K562 (cell line): ENCODE data around the gene ABCA10.

Experiments used
- CHD1 ChIP-seq: fragments of 200-600 bp; sonication (generic); IDR thresholded peaks from one replicate; pipeline ENCODE4 v1.6.1; 2012; ENCODE audit warnings: mild to moderate bottlenecking, moderate library complexity, low read length, inconsistent platforms
- EZH2 ChIP-seq: IDR thresholded peaks from 2 replicates; pipeline ENCODE4 v1.6.1; 2012; ENCODE audit warnings: low read depth, mild to moderate bottlenecking, inconsistent platforms, low read length, borderline replicate concordance
- GABPA ChIP-seq: fragments of 200-800 bp; sonication (Bioruptor generic); conservative IDR thresholded peaks from 2 replicates; pipeline ENCODE4 v1.6.1; 2016; ENCODE audit warnings: low read depth, missing genetic modification characterization, missing compliant biosample characterization
- KLF16 ChIP-seq: IDR thresholded peaks from 2 replicates; pipeline ENCODE4 v1.6.1; 2016; ENCODE audit warnings: antibody characterized with exemption
- MAFK ChIP-seq: IDR thresholded peaks from 2 replicates; pipeline ENCODE4 v1.6.1; 2011; ENCODE audit warnings: low read length, improper control_type of control experiment
- NFE2 ChIP-seq: IDR thresholded peaks from 2 replicates; pipeline ENCODE4 v1.6.1; 2014; ENCODE audit warnings: antibody characterized with exemption, low read depth
- POLR2A ChIP-seq: fragments of 450-650 bp; conservative IDR thresholded peaks from 2 replicates; pipeline ENCODE4 v1.6.1; 2016
- ZNF780A ChIP-seq: fragments of 250-450 bp; sonication (Bioruptor Pico); IDR thresholded peaks from 2 replicates; pipeline ENCODE4 v1.5.0; 2021; ENCODE audit warnings: mild to moderate bottlenecking
- TF ChIP-seq, protein P1 (sequence below): fragments of 450-650 bp; IDR thresholded peaks from 2 replicates; pipeline ENCODE4 v1.6.1; 2016; ENCODE audit warnings: mild to moderate bottlenecking
- TF ChIP-seq, protein P2 (sequence below): sonication (generic); formaldehyde crosslinking; IDR thresholded peaks from 2 replicates; pipeline ENCODE4 v1.8.1; 2023; ENCODE audit warnings: mild to moderate bottlenecking, missing genetic modification reagents, moderate library complexity
- TF ChIP-seq, protein P3 (sequence below): sonication (generic); formaldehyde crosslinking; IDR thresholded peaks from 2 replicates; pipeline ENCODE4 v1.9.0; 2022; ENCODE audit warnings: mild to moderate bottlenecking, missing genetic modification reagents

DNA sequence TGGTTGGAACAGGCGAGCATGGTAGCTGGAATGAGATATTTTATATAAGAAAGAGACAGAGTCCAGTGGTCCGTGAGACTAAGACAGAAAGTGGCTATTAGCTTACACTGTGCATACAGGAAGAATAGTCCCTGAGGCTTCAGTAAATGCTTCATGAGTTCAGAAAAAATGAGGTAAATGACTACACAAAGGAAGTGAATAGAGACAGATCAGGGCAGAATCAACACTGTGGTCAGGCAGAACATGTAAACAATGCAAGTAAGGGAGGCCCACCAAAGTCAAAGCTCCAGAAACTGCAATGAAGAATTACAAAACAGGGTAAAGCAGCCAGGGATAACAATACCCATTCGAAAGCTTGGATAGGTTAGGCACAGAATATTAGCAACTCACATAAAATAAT, 4.8 kb downstream of the ABCA10 start:
- TF ChIP-seq GABPA (tag): no peak
- TF ChIP-seq KLF16: no peak
- TF ChIP-seq NFE2: no peak
- TF ChIP-seq MAFK: no peak
- no peak for TF ChIP-seq EZH2
- TF ChIP-seq, protein P1, sequence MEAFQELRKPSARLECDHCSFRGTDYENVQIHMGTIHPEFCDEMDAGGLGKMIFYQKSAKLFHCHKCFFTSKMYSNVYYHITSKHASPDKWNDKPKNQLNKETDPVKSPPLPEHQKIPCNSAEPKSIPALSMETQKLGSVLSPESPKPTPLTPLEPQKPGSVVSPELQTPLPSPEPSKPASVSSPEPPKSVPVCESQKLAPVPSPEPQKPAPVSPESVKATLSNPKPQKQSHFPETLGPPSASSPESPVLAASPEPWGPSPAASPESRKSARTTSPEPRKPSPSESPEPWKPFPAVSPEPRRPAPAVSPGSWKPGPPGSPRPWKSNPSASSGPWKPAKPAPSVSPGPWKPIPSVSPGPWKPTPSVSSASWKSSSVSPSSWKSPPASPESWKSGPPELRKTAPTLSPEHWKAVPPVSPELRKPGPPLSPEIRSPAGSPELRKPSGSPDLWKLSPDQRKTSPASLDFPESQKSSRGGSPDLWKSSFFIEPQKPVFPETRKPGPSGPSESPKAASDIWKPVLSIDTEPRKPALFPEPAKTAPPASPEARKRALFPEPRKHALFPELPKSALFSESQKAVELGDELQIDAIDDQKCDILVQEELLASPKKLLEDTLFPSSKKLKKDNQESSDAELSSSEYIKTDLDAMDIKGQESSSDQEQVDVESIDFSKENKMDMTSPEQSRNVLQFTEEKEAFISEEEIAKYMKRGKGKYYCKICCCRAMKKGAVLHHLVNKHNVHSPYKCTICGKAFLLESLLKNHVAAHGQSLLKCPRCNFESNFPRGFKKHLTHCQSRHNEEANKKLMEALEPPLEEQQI: no peak
- TF ChIP-seq POLR2A: no peak
- TF ChIP-seq CHD1: no peak
- TF ChIP-seq, protein P2, sequence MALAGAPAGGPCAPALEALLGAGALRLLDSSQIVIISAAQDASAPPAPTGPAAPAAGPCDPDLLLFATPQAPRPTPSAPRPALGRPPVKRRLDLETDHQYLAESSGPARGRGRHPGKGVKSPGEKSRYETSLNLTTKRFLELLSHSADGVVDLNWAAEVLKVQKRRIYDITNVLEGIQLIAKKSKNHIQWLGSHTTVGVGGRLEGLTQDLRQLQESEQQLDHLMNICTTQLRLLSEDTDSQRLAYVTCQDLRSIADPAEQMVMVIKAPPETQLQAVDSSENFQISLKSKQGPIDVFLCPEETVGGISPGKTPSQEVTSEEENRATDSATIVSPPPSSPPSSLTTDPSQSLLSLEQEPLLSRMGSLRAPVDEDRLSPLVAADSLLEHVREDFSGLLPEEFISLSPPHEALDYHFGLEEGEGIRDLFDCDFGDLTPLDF (CRISPR knock-in tag): no peak
- no peak for TF ChIP-seq ZNF780A (CRISPR knock-in tag)
- TF ChIP-seq, protein P3, sequence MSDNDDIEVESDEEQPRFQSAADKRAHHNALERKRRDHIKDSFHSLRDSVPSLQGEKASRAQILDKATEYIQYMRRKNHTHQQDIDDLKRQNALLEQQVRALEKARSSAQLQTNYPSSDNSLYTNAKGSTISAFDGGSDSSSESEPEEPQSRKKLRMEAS (CRISPR knock-in tag): no peak
